ENCODE data around the gene SMIM17. TPM values are rescaled to one million over a fixed set of nuclear protein-coding genes. Genes with fewer than 3 reads are reported as not detected.

SMIM17 gene
- not detected for total RNA-seq
- under 1 TPM in 1 of 3 donors, not detected in 2; 0.21 TPM for polyA plus RNA-seq
- total RNA-seq, result 0 to 0.17 (median 0) reads per million in 6 experiments

GRCh38 chr19:56642711-56643459 is at the start of gene SMIM17:
TSS of gene SMIM17 (plus strand) at chr19:56643159. CDS start at chr19:56645668, 2,509 bp downstream.
- Mint-ChIP-seq H3K9me3 (peaks cover 20 to 89% (median 59%) of the 10 kb centered on the region in 9 donors), H3K4me3 (peak within 1 kb of the TSS in 1 of 10 donors; percentile 34)
- POLR2A ChIA-PET, result no interaction called here

GRCh38 chr19:56594446-56594782 is 48.5 kb upstream of the SMIM17 start:
- Mint-ChIP-seq H3K4me3 (peak overlapping the region; percentile 81 to 99 (median 95)), H3K27ac (peak overlapping the region; percentile 34 to 90 (median 70)), H3K36me3 (peaks cover 20 to 36% (median 35%) of the 10 kb centered on the region in 3 donors), H3K27me3 (no peaks in the 10 kb centered on the region), H3K9me3 (peaks cover 6 to 61% (median 41%) of the 10 kb centered on the region in 9 donors), H3K4me1 (peaks cover 16 to 25% (median 24%) of the 10 kb centered on the region in 4 donors)
- DNase-seq, result no peak
- POLR2A ChIA-PET, result interaction anchor here (1.5 kb wide), 1 partner anchor 28 kb away, joined by 3 read pairs; no protein-coding TSS in a partner anchor
- ATAC-seq, result no peak

More at GRCh38 chr19:56642711-56643459, at the start of gene SMIM17:
- Mint-ChIP-seq H3K27me3 (peaks cover 15 to 27% (median 19%) of the 10 kb centered on the region in 5 donors), H3K27ac (peak within 1 kb of the TSS in 1 of 10 donors; percentile 7), H3K36me3 (peaks cover 18 to 57% (median 23%) of the 10 kb centered on the region in 3 donors), H3K4me1 (peaks cover 0 to 2% (median 0%) of the 10 kb centered on the region in 4 donors)
- no peak for DNase-seq
- no peak for ATAC-seq

- peak; percentile 96 to 97 for ATAC-seq
- Mint-ChIP-seq H3K4me3 (peak within 1 kb of the TSS; percentile 81 to 99 (median 95)), H3K27ac (peak within 1 kb of the TSS; percentile 51 to 96 (median 92)), H3K4me1 (peaks cover 16 to 25% (median 24%) of the 10 kb centered on the region in 4 donors), H3K36me3 (peaks cover 26 to 38% (median 36%) of the 10 kb centered on the region in 3 donors), H3K27me3 (no peaks in the 10 kb centered on the region), H3K9me3 (peaks cover 6 to 61% (median 41%) of the 10 kb centered on the region in 9 donors)
- DNase-seq, result peak; percentile 75 to 93 (median 84)
- POLR2A ChIA-PET, result interaction anchor here (0.7 to 1.5 kb wide), 3 partner anchors 28 to 651 kb away, joined by 3 to 6 read pairs (median 5); no protein-coding TSS in a partner anchor
Observed at GRCh38 chr19:56594783-56595547, 48.0 kb upstream of the SMIM17 start, which contains the start of gene ZNF71. TSS of gene ZNF71 (plus strand) at chr19:56595302. CDS start at chr19:56601559, 6,257 bp downstream.

GRCh38 chr19:56595548-56595899 is 47.4 kb upstream of the SMIM17 start:
- H3K36me3 Mint-ChIP-seq, result peaks cover 28 to 39% (median 37%) of the 10 kb centered on the region in 3 donors

GRCh38 chr19:56596676-56597075 is 46.3 kb upstream of the SMIM17 start:
- Mint-ChIP-seq H3K27ac (no peak overlapping the region), H3K4me3 (peak overlapping the region in 9 of 10 donors; percentile 81 to 99 (median 95)), H3K4me1 (peaks cover 19 to 28% (median 24%) of the 10 kb centered on the region in 4 donors), H3K9me3 (peaks cover 8 to 62% (median 38%) of the 10 kb centered on the region in 9 donors), H3K27me3 (no peaks in the 10 kb centered on the region), H3K36me3 (peaks cover 40 to 44% (median 42%) of the 10 kb centered on the region in 3 donors)
- DNase-seq (no peak), ATAC-seq (no peak)
- POLR2A ChIA-PET, result no interaction called here

More at GRCh38 chr19:56595548-56595899, 47.4 kb upstream of the SMIM17 start:
- Mint-ChIP-seq H3K4me3 (peak overlapping the region; percentile 81 to 99 (median 95)), H3K4me1 (peaks cover 16 to 27% (median 24%) of the 10 kb centered on the region in 4 donors), H3K9me3 (peaks cover 8 to 59% (median 37%) of the 10 kb centered on the region in 9 donors), H3K27me3 (no peaks in the 10 kb centered on the region), H3K27ac (peak overlapping the region; percentile 51 to 96 (median 92))
- ATAC-seq (peak; percentile 37 to 41), DNase-seq (peak in 1 of 10 donors; percentile 64)
- POLR2A ChIA-PET, result interaction anchor here (0.7 to 1.5 kb wide), 3 partner anchors 29 to 651 kb away, joined by 3 to 6 read pairs (median 5); no protein-coding TSS in a partner anchor

GRCh38 chr19:56597696-56598095 is 45.3 kb upstream of the SMIM17 start:
- Mint-ChIP-seq H3K4me1 (peaks cover 19 to 28% (median 24%) of the 10 kb centered on the region in 4 donors), H3K9me3 (peaks cover 9 to 64% (median 36%) of the 10 kb centered on the region in 9 donors), H3K36me3 (peaks cover 43 to 54% (median 49%) of the 10 kb centered on the region in 3 donors), H3K27ac (no peak overlapping the region), H3K4me3 (no peak overlapping the region), H3K27me3 (no peaks in the 10 kb centered on the region)
- DNase-seq, result no peak
- POLR2A ChIA-PET, result interaction anchor here (0.9 kb wide), 1 partner anchor 16 kb away, joined by 3 read pairs; no protein-coding TSS in a partner anchor
- no peak for ATAC-seq

- H3K36me3 Mint-ChIP-seq, result peaks cover 57 to 87% (median 69%) of the 10 kb centered on the region in 3 donors
- no peaks in the 10 kb centered on the region for H3K27me3 Mint-ChIP-seq
- peak overlapping the region in 1 of 10 donors; percentile 26 for H3K4me3 Mint-ChIP-seq
- H3K9me3 Mint-ChIP-seq, result peaks cover 21 to 87% (median 44%) of the 10 kb centered on the region in 9 donors
- peaks cover 2 to 9% (median 8%) of the 10 kb centered on the region in 4 donors for H3K4me1 Mint-ChIP-seq
- POLR2A ChIA-PET, result no interaction called here
- ATAC-seq (no peak), DNase-seq (no peak)
- no peak overlapping the region for H3K27ac Mint-ChIP-seq
Observed at GRCh38 chr19:56601375-56601774, 41.6 kb upstream of the SMIM17 start.

- DNase-seq, result no peak
- Mint-ChIP-seq H3K9me3 (peaks cover 15 to 96% (median 56%) of the 10 kb centered on the region in 9 donors), H3K36me3 (peaks cover 66 to 88% (median 75%) of the 10 kb centered on the region in 3 donors)
Observed at GRCh38 chr19:56603829-56604228, 39.1 kb upstream of the SMIM17 start.

GRCh38 chr19:56608274-56608964 is 34.5 kb upstream of the SMIM17 start:
- Mint-ChIP-seq H3K36me3 (peaks cover 73 to 92% (median 74%) of the 10 kb centered on the region in 3 donors), H3K27me3 (no peaks in the 10 kb centered on the region), H3K4me1 (peaks cover 0 to 4% (median 0%) of the 10 kb centered on the region in 4 donors), H3K4me3 (peak overlapping the region in 1 of 10 donors; percentile 38), H3K27ac (no peak overlapping the region), H3K9me3 (peaks cover 22 to 100% (median 60%) of the 10 kb centered on the region in 9 donors)
- ATAC-seq (no peak), DNase-seq (no peak)
- POLR2A ChIA-PET, result interaction anchor here (0.6 kb wide), 1 partner anchor 9 kb away, joined by 3 read pairs; no protein-coding TSS in a partner anchor

More at GRCh38 chr19:56603829-56604228, 39.1 kb upstream of the SMIM17 start:
- POLR2A ChIA-PET, result no interaction called here
- Mint-ChIP-seq H3K4me3 (no peak overlapping the region), H3K4me1 (peaks cover 0 to 3% (median 2%) of the 10 kb centered on the region in 4 donors), H3K27ac (no peak overlapping the region), H3K27me3 (no peaks in the 10 kb centered on the region)
- no peak for ATAC-seq

- DNase-seq (no peak), ATAC-seq (no peak)
- H3K4me1 Mint-ChIP-seq, result peaks cover 0 to 4% (median 0%) of the 10 kb centered on the region in 4 donors
- POLR2A ChIA-PET, result no interaction called here
- no peak overlapping the region for H3K27ac Mint-ChIP-seq
- H3K36me3 Mint-ChIP-seq, result peaks cover 87 to 96% (median 88%) of the 10 kb centered on the region in 3 donors
- H3K27me3 Mint-ChIP-seq, result no peaks in the 10 kb centered on the region
- H3K9me3 Mint-ChIP-seq, result peaks cover 24 to 100% (median 69%) of the 10 kb centered on the region in 9 donors
- H3K4me3 Mint-ChIP-seq, result no peak overlapping the region
Observed at GRCh38 chr19:56611288-56611687, 31.7 kb upstream of the SMIM17 start.

GRCh38 chr19:56612737-56613136 is 30.2 kb upstream of the SMIM17 start:
- ATAC-seq (no peak), DNase-seq (no peak)
- no peaks in the 10 kb centered on the region for H3K27me3 Mint-ChIP-seq
- POLR2A ChIA-PET, result no interaction called here
- peaks cover 28 to 100% (median 79%) of the 10 kb centered on the region in 9 donors for H3K9me3 Mint-ChIP-seq
- H3K36me3 Mint-ChIP-seq, result peaks cover 92 to 97% (median 94%) of the 10 kb centered on the region in 3 donors
- no peak overlapping the region for H3K27ac Mint-ChIP-seq
- no peak overlapping the region for H3K4me3 Mint-ChIP-seq
- peaks cover 0 to 7% (median 2%) of the 10 kb centered on the region in 4 donors for H3K4me1 Mint-ChIP-seq

Measured in naive thymus-derived CD8-positive, alpha-beta T cell (primary cell).